GM21786 (cell line): ENCODE data around the gene PCOLCE2.
A peak's percentile ranks its signal among the peaks of the same experiment; 100 is the strongest.

ENCODE experiments used
- ATAC-seq: cut with Tn5 transposase; IDR thresholded peaks from one replicate; pipeline ENCODE4 v1.9.1; 2021; ENCODE audit not compliant: unreplicated experiment

The PCOLCE2 gene, protein sequence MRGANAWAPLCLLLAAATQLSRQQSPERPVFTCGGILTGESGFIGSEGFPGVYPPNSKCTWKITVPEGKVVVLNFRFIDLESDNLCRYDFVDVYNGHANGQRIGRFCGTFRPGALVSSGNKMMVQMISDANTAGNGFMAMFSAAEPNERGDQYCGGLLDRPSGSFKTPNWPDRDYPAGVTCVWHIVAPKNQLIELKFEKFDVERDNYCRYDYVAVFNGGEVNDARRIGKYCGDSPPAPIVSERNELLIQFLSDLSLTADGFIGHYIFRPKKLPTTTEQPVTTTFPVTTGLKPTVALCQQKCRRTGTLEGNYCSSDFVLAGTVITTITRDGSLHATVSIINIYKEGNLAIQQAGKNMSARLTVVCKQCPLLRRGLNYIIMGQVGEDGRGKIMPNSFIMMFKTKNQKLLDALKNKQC

GRCh38 chr3:142888481-142889211, at the start of gene PCOLCE2:
PCOLCE2 (minus strand) TSS chr3:142889083; CDS start chr3:142888896, 187 bp downstream.
- no peak for ATAC-seq

DNA sequence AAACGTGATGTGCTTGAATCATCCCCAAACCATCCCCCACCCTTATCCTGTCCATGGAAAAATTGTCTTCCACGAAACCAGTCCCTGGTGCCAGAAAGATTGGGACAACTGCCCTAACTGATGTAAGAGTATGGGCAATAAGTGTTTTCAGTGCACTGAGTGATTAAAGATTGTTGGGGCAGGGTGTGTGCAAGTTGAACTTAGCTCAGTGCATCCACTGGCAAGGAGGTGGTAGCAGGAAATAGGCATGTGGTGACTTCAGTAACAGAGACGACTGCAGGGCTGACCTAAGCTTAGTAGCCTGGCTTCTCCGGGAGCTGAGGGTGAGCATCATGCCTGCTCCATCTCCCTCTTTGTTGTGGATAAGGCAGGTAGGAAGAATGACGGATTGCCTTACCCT, 47.1 kb upstream of the PCOLCE2 start:
- ATAC-seq: no peak

GRCh38 chr3:142934887-142935269, 46.0 kb upstream of the PCOLCE2 start:
- ATAC-seq: no peak

- no peak for ATAC-seq
These were observed 45.4 kb upstream of the PCOLCE2 start for GRCh38 chr3:142934128-142934886.

- ATAC-seq: peak; percentile 62
These were observed 42.3 kb upstream of the PCOLCE2 start for GRCh38 chr3:142931222-142931621.

DNA sequence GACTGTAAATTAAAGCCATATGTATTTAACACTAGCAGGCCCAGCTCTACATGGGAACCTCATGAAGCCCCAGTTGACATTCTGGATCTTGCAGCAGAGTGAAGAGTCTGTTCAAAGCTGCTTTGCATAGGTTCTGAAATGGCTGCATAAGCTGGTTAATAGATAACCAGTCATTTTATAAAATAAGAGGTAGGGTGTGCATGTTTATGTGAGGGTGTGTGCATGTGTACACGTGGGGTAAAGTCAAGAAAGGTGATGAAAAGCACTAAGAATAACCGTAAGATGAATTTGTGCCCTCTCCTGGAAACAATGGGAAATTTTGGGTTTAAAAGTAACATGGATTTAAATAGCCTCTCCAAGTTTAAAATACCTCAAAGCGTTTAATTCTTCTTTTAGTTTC, 41.6 kb upstream of the PCOLCE2 start:
- ATAC-seq: no peak

DNA sequence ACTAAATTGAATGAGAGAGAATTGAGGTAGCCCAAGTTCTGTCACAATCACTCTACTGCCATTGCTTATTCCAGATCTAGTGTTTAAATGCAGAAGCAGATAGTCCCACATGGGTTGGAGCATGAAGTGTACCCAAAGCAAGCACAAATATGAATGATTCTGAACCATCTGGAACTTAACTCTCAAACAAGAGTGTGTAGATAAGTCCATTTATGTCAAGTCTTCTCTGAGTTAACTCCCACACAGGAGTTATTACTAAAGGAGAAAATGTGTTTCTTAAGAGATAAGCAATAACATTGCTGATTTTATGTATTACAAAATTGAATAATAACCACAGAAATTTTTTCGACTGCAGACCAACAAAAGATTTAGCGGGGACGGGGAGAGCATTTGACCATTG, 41.0 kb upstream of the PCOLCE2 start:
- no peak for ATAC-seq

- ATAC-seq: peak; percentile 57
These were observed 40.2 kb upstream of the PCOLCE2 start for GRCh38 chr3:142929109-142929508.

DNA sequence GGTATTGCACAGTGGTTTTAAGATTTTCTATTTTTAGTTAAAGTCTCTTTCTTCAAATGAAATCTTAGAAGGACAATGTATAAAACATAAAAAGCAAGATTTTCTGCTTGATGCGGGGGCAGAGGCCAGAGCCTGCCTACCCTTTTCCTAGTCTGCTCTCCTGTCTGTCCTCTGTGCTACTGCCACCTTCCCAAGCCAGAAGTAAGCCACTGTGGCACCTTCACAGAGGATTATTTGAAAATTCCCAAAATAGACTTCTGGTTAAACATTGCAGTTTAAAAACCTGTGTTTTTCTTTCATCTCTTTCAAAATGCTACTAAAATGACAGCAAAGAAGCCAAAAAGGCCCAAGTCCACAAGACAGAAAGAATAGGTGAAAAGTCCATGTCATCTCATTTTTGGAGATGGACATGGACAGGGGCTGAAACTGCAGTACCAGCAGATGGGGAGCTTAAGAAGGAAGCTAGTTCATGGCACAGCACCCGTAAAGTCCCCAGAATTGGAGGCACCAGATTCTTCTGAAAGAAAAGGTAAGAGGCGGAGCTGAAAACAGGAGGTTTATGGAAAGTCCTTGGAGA, 37.6 kb upstream of the PCOLCE2 start:
- ATAC-seq: no peak

DNA sequence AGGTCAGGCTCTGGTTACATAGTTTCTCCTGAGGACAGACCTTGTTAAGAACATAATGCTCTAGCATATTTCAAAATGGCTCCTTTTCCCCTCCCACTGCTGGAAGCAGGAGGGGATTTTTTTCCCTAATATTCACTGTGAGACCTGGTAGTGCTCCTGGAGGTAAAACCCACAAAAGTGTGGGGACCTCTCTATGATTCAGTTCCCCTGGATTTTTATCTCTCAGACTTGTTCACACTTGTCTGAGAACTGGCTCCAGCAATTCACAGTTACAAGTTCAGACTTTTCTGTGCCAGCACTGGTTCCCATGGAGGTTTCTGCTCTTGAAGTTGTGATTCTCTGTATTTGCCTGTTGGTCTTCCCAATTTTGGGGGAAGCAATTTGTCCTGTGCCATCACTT, 36.3 kb upstream of the PCOLCE2 start:
- ATAC-seq: no peak

DNA sequence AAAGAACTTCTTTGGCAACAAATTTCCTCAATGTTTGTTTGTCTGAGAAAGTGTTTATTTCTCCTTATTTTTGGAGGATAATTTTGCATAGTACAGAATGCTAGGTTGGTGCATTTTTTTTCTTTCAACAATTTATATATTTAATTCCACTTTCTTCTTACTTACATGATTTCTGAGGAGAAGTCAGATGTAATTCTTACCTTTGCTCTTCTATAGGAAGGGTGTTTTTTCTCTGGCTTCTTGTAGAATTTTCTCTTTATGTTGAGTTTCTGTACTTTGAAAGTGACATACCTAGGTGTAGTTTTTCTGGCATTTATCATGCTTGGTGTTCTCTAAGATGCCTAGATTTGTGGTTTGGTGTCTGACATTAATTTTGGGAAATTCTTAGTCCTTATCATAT, 34.8 kb upstream of the PCOLCE2 start:
- no peak for ATAC-seq

DNA sequence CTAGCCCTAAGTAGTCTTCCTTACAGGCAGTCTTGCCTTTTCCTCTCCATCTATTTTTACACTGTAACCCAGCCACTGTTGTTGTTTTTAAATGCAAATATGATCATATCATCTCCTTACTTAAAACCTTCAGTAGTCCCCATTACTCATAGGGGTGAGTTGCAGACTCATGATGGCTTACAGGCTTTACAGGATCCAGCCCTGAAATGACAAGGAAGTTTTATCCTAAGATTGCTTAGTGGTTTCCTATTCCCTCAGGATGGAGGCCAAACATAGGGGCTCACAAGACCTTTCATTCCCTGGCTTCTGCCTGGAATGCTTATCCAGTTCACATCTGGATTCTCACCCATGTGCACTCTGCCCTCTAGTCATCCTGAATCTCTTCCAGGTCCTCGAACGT, 27.7 kb upstream of the PCOLCE2 start:
- no peak for ATAC-seq

GRCh38 chr3:142915636-142916035, 26.8 kb upstream of the PCOLCE2 start:
- ATAC-seq: no peak

DNA sequence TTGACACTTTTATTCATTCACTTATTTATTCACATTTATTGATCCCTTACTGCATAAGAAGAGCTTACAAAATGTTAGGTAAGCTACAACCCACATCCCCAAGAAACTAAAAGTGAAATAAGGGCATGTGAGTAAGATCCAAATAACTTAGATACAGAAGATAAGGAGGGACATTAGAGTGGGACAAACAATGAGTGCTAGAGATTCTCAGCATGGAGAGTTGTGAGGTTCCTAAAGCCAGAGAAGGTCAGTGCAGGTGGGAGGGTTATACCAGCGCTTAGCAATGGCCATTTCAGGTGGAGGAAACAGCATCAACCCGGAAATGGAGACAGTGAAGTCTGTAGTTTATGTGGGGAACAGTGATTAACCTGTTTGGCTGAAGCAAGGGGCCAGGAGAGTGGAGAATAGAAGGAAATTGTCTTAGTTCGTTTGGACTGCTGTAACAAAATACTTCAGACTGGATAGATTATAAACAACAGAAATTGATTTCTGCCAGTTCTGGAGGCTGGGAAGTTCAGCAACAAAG, 25.5 kb upstream of the PCOLCE2 start:
- ATAC-seq: no peak

DNA sequence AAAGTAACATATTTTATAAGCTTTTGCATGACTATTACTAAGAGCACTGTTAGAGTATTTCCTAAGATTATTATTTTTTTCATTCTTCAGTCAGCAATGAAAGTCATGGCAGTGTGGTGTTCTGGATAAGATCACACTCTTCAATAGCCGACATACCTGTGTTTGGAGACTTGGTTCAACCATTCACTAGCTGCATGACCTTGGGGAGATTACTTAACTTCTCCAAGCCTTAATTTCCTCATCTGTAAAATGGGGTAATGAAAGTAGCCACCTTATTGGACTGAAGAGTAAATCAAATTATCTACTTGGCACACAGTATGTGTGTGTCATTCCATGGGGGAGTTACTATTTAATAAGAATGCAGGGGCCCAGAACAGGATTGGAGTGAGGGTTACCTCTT, 24.5 kb upstream of the PCOLCE2 start:
- ATAC-seq: no peak

DNA sequence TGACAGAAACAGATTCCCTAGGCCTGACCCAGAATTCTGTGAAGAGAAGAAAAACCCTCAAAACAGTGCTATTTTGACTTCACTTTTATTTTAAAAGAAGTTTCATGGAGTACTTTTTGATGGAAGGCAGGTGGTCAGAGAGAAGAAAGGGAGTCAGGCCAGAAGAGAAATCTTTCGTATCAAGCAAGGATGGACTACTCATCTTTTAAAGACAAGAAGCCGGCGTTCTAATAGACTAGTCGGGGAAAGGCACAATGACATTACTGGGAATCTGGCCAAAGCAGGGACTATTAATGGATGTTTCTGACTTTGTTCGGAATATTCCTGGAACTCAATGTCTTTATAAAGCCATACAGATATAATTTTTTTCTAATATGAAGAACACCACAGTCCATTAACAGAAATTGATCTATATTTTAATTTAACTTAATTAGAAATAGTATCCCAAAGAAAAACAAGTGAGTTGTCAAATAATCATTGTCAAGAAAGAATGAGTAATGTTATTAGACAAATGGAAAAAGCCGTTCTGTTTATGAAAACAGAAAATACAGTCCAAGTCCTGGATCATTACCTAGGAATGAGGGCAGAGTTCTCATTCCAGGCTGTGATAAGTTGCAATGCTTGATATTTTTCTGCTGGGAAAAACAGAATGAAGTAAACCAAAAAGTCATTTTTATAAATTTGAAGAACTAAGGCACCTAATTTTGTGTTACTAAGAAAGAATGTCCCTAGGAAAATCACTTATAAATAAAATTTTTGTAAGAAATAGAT, 23.7 kb upstream of the PCOLCE2 start:
- no peak for ATAC-seq

DNA sequence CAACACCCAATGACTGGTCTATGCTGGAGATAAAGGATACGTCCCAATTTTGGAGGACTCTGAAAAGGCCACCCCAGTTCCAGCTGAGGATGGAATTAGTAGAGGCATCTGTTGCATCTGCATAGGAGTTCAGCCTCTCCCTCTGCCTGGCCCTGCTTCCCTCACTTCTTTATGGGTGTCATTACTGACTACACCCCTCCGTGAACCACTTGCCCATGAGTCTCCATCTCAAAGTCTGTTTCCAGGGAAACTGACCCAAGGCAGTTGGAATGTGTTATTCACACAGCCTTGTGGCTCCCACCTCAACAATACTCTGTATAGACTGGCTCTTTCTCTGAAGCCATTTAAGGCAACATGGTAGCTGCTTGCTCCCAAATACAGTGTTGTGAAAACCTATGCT, 21.4 kb upstream of the PCOLCE2 start:
- ATAC-seq: no peak

DNA sequence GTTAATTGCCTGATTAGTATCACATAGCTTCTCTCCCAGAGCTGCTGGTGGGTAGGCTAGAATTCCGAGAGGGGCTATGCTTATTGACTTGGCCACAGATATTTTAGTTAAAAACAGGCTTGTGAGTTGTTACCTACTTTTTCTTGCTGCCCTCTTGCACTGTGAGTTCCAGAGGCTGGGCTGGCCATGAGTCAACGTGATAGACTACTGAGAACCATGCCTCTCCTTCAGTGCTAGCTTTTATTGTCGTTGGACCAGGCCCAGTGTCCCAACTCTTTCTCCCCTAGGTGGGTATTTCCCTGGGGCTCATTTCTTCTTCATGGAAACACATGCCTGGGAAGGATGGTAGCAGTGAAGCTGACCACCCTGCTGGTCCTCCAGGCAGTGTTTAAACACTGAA, 20.4 kb upstream of the PCOLCE2 start:
- no peak for ATAC-seq

GRCh38 chr3:142907996-142908395, 19.1 kb upstream of the PCOLCE2 start:
- ATAC-seq: no peak
